ENCODE measurements around the gene FRMD8. TPM values are rescaled to one million over a fixed set of nuclear protein-coding genes. Genes with fewer than 3 reads are reported as not detected.

FRMD8 gene
- total RNA-seq, 6 experiments from 2014 or later = 22.4 to 28.5 (median 27.1) TPM

GRCh38 chr11:65439331-65440181, 53.1 kb downstream of the FRMD8 start:
- peak overlapping the region; percentile 84 for H3K27ac Mint-ChIP-seq

DNA sequence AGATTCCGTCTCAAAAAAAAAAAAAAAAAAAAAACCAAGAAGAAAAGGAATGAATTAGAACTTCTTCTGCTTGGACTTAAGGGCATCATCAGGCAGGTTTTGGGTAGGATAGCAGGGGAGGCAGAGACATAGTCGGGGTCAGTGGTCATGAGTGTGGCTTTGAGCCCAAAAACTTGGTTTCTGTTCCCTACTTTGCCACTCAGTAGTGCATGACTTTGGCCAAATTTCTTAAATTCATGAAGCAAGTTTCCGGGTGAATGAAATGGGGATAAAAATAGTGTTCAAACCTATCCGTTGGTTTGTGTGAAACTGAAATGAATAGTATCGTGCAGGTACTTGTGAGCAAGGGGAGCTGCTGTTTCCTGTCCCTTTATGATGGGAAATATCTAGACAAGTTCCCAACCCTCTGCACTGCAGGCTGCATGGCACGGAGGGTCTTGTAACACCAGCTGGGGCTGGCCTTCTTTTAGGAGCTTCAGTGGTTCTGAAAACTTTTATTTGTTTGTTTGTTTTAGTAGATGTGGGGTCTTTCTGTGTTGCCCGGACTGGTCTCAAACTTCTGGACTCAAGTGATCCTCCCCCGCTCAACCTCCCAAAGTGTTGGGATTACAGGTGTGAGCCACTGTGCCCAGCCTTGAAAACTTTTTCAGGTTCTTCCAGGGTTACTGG, 54.5 kb downstream of the FRMD8 start:
- peak overlapping the region; percentile 82 for H3K4me3 Mint-ChIP-seq
- peaks cover 73% of the 10 kb centered on the region for H3K36me3 Mint-ChIP-seq (ENCODE audit: low read depth)
- DNase-seq = no peak
- no peak for TF ChIP-seq CTCF (IDR thresholded peaks at IDR 0.05)
- H3K27me3 Mint-ChIP-seq (ENCODE audit: insufficient read depth) = peaks cover 97% of the 10 kb centered on the region
- peak overlapping the region; percentile 84 for H3K27ac Mint-ChIP-seq
- peaks cover 82% of the 10 kb centered on the region for H3K4me1 Mint-ChIP-seq (ENCODE audit: low read depth)
- peaks cover 82% of the 10 kb centered on the region for H3K9me3 Mint-ChIP-seq

More at GRCh38 chr11:65439331-65440181, 53.1 kb downstream of the FRMD8 start:
- H3K4me1 Mint-ChIP-seq (ENCODE audit: low read depth) = peaks cover 87% of the 10 kb centered on the region
- no peak for TF ChIP-seq CTCF (IDR thresholded peaks at IDR 0.05)
- H3K36me3 Mint-ChIP-seq (ENCODE audit: low read depth) = peaks cover 80% of the 10 kb centered on the region
- H3K4me3 Mint-ChIP-seq = peak overlapping the region; percentile 82
- peaks cover 98% of the 10 kb centered on the region for H3K27me3 Mint-ChIP-seq (ENCODE audit: insufficient read depth)
- peaks cover 87% of the 10 kb centered on the region for H3K9me3 Mint-ChIP-seq
- DNase-seq = no peak

DNA sequence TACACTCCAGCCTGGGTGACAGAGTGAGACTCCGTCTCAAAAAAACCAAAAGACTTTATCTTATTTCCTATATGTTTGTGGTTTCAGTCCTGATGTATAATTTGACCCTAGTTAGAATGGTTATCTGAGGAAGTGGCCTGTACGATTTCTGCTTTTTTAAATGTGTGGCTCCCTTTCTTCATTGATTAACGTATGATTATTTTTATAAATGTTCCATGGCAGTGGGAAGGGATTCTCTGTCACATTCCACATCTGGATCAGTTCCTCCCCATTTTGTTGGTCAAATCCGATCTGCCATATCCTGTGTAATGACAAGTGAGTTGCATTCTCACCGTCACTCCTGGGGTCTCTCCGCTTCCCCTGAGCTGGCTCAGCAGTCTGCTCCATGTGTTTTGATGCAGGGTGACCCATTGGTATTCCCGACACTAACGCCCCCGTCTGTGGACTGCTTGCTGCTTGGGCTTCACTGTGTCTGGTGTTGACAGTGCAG, 56.5 kb downstream of the FRMD8 start:
- DNase-seq = peak; percentile 36
- Mint-ChIP-seq H3K27ac (peak overlapping the region; percentile 84), H3K9me3 (peaks cover 85% of the 10 kb centered on the region), H3K4me3 (peak overlapping the region; percentile 82), H3K27me3 (ENCODE audit: insufficient read depth) (peaks cover 99% of the 10 kb centered on the region), H3K4me1 (ENCODE audit: low read depth) (peaks cover 83% of the 10 kb centered on the region), H3K36me3 (ENCODE audit: low read depth) (peaks cover 78% of the 10 kb centered on the region)
- TF ChIP-seq CTCF (IDR thresholded peaks at IDR 0.05) = no peak

DNA sequence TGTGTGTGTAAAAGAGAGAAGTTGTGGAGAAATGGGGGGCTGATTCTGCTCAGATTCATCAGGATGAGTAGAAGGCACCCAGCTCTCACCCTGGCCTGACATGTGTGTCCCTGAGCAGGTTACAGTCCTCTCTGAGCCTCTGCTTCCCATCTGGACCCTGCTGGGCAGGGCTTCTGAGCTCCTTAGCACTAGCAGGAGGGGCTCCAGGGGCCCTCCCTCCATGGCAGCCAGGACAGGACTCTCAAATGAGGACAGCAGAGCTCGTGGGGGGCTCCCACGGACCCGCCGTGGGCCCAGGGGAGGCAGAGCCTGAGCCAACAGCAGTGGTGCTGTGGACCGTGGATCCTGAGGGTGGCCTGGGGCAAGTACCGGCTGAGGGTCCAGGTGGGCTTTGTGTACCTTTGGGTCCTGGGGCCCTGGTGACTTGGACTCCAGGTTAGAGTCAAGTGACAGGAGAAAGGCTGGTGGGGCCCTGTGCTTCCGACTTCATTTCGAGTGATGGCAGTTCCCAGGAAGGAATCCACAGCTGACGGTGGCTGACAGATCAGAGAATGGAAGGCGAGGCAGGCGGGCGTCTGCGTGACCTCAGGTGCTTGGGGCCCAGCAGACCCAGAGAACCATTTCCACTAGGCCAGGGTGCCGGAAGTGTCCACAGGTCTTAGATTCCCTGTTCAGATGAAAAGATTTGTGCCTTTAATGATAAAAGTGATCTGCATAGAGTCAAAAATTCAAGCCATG, 58.0 kb downstream of the FRMD8 start:
- Mint-ChIP-seq H3K27me3 (ENCODE audit: insufficient read depth) (peaks cover 99% of the 10 kb centered on the region), H3K4me3 (peak overlapping the region; percentile 82), H3K27ac (peak overlapping the region; percentile 92), H3K36me3 (ENCODE audit: low read depth) (peaks cover 79% of the 10 kb centered on the region), H3K4me1 (ENCODE audit: low read depth) (peaks cover 84% of the 10 kb centered on the region), H3K9me3 (peaks cover 90% of the 10 kb centered on the region)
- TF ChIP-seq CTCF (IDR thresholded peaks at IDR 0.05) = no peak
- no peak for DNase-seq

DNA sequence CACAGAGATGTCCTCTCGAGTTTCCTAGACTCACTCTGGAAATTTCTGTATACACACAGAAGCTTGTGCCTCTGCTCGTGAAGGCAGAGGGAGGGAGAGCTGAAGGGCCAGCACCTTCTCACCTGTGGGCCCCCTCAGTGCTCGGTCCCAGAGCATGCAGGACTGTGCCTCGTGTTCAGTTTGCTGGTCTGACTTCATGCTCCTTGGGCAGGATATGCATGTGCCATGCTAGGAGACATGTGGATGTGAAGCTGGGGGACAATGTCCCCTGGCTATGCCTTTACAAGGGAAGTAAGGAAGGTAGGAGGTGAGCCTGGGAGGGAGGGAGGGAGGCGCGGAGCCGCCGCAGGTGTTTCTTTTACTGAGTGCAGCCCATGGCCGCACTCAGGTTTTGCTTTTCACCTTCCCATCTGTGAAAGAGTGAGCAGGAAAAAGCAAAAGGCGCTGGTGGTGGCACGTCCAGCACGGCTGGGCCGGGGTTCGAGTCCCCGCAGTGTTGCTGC, 58.7 kb downstream of the FRMD8 start:
- Mint-ChIP-seq H3K9me3 (peaks cover 90% of the 10 kb centered on the region), H3K27me3 (ENCODE audit: insufficient read depth) (peaks cover 99% of the 10 kb centered on the region), H3K36me3 (ENCODE audit: low read depth) (peaks cover 76% of the 10 kb centered on the region), H3K27ac (peak overlapping the region; percentile 92), H3K4me1 (ENCODE audit: low read depth) (peaks cover 82% of the 10 kb centered on the region), H3K4me3 (peak overlapping the region; percentile 82)
- TF ChIP-seq CTCF (IDR thresholded peaks at IDR 0.05) = no peak
- DNase-seq = no peak

Measured in HFFc6 (cell line).